PC-3 (cell line): ENCODE measurements around the gene AADACL2.

Source experiments
- EZH2 ChIP-seq: fragments of 300-600 bp; sonication (generic); IDR thresholded peaks from one replicate; pipeline ENCODE4 v1.6.1; 2017; ENCODE audit warnings: antibody characterized with exemption, mild to moderate bottlenecking, low read length; ENCODE audit not compliant: unreplicated experiment
- EZH2phosphoT487 ChIP-seq: fragments of 300-600 bp; sonication (generic); IDR thresholded peaks from 2 replicates; pipeline ENCODE4 v1.6.1; 2018; ENCODE audit warnings: mild to moderate bottlenecking, antibody characterized with exemption, low read length, borderline replicate concordance
- TF ChIP-seq, protein P1 (sequence below): fragments of 300-600 bp; sonication (generic); conservative IDR thresholded peaks from 2 replicates; pipeline ENCODE4 v1.5.1; 2017; ENCODE audit warnings: antibody characterized with exemption, low read depth, mild to moderate bottlenecking, low read length

- TF ChIP-seq, protein P1, sequence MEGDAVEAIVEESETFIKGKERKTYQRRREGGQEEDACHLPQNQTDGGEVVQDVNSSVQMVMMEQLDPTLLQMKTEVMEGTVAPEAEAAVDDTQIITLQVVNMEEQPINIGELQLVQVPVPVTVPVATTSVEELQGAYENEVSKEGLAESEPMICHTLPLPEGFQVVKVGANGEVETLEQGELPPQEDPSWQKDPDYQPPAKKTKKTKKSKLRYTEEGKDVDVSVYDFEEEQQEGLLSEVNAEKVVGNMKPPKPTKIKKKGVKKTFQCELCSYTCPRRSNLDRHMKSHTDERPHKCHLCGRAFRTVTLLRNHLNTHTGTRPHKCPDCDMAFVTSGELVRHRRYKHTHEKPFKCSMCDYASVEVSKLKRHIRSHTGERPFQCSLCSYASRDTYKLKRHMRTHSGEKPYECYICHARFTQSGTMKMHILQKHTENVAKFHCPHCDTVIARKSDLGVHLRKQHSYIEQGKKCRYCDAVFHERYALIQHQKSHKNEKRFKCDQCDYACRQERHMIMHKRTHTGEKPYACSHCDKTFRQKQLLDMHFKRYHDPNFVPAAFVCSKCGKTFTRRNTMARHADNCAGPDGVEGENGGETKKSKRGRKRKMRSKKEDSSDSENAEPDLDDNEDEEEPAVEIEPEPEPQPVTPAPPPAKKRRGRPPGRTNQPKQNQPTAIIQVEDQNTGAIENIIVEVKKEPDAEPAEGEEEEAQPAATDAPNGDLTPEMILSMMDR = no peak
- TF ChIP-seq EZH2phosphoT487 (no peak), EZH2 (no peak)
Observed at GRCh38 chr3:151753846-151754245, 20.1 kb downstream of the AADACL2 start.
